ENCODE results near the gene TCF7L2. TPM values are rescaled to one million over a fixed set of nuclear protein-coding genes. Genes with fewer than 3 reads are reported as not detected.

The TCF7L2 gene
- total RNA-seq, 1 donor from 2014 or later = 76.4 TPM

- peaks cover 79% of the 10 kb centered on the region for H3K4me1 Mint-ChIP-seq
- H3K4me3 Mint-ChIP-seq = no peak overlapping the region
- TF ChIP-seq CTCF (IDR thresholded peaks at IDR 0.05; ENCODE audit: unreplicated experiment) = no peak
- DNase-seq (ENCODE audit: low spot score in 2 of 2, unreplicated experiment in 2 of 2) = no peak
- H3K9me3 Mint-ChIP-seq = no peaks in the 10 kb centered on the region
- peaks cover 14% of the 10 kb centered on the region for H3K36me3 Mint-ChIP-seq
- no peaks in the 10 kb centered on the region for H3K27me3 Mint-ChIP-seq (ENCODE audit: low read depth)
- peak overlapping the region; percentile 60 for H3K27ac Mint-ChIP-seq
Observed at GRCh38 chr10:112961609-112962008, 11.6 kb downstream of the TCF7L2 start.

DNA sequence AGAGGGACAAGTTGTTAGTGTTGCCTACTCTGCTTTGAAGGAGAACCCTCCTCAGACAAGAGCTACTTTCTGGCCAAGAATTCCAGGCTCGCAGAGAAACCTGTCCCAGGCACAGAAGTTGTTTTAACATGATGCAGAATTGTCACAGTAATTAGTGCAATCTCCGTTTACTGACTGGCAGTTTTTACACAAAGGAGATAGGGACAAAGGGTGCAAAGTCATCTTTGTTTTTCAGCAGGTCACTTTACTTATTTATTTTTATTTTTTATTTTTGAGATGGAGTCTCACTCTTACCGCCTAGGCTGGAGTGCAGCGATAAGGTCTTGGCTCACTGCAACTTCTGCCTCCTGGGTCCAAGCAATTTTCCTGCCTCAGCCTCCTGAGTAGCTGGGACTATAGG is 12.3 kb downstream of the TCF7L2 start:
- peaks cover 73% of the 10 kb centered on the region for H3K4me1 Mint-ChIP-seq
- no peak for DNase-seq (ENCODE audit: low spot score in 2 of 2, unreplicated experiment in 2 of 2)
- H3K9me3 Mint-ChIP-seq = no peaks in the 10 kb centered on the region
- H3K4me3 Mint-ChIP-seq = no peak overlapping the region
- no peaks in the 10 kb centered on the region for H3K27me3 Mint-ChIP-seq (ENCODE audit: low read depth)
- peak overlapping the region; percentile 60 for H3K27ac Mint-ChIP-seq
- TF ChIP-seq CTCF (IDR thresholded peaks at IDR 0.05; ENCODE audit: unreplicated experiment) = no peak
- peaks cover 14% of the 10 kb centered on the region for H3K36me3 Mint-ChIP-seq

GRCh38 chr10:112963835-112964234 is 13.8 kb downstream of the TCF7L2 start:
- H3K36me3 Mint-ChIP-seq = peaks cover 14% of the 10 kb centered on the region

GRCh38 chr10:112964482-112964881 is 14.4 kb downstream of the TCF7L2 start:
- TF ChIP-seq CTCF (IDR thresholded peaks at IDR 0.05; ENCODE audit: unreplicated experiment) = no peak
- no peak overlapping the region for H3K27ac Mint-ChIP-seq
- peaks cover 4% of the 10 kb centered on the region for H3K9me3 Mint-ChIP-seq
- H3K27me3 Mint-ChIP-seq (ENCODE audit: low read depth) = no peaks in the 10 kb centered on the region
- H3K36me3 Mint-ChIP-seq = peaks cover 21% of the 10 kb centered on the region
- peaks cover 52% of the 10 kb centered on the region for H3K4me1 Mint-ChIP-seq
- no peak overlapping the region for H3K4me3 Mint-ChIP-seq
- no peak for DNase-seq (ENCODE audit: low spot score in 2 of 2, unreplicated experiment in 2 of 2)

More at GRCh38 chr10:112963835-112964234, 13.8 kb downstream of the TCF7L2 start:
- TF ChIP-seq CTCF (IDR thresholded peaks at IDR 0.05; ENCODE audit: unreplicated experiment) = no peak
- H3K4me3 Mint-ChIP-seq = no peak overlapping the region
- H3K27me3 Mint-ChIP-seq (ENCODE audit: low read depth) = no peaks in the 10 kb centered on the region
- DNase-seq (ENCODE audit: low spot score in 2 of 2, unreplicated experiment in 2 of 2) = no peak
- peaks cover 58% of the 10 kb centered on the region for H3K4me1 Mint-ChIP-seq
- H3K9me3 Mint-ChIP-seq = no peaks in the 10 kb centered on the region
- H3K27ac Mint-ChIP-seq = peak overlapping the region; percentile 5

- peaks cover 24% of the 10 kb centered on the region for H3K36me3 Mint-ChIP-seq
- H3K4me1 Mint-ChIP-seq = peaks cover 39% of the 10 kb centered on the region
- no peak overlapping the region for H3K27ac Mint-ChIP-seq
- peaks cover 4% of the 10 kb centered on the region for H3K9me3 Mint-ChIP-seq
- no peak for TF ChIP-seq CTCF (IDR thresholded peaks at IDR 0.05; ENCODE audit: unreplicated experiment)
- H3K27me3 Mint-ChIP-seq (ENCODE audit: low read depth) = no peaks in the 10 kb centered on the region
- H3K4me3 Mint-ChIP-seq = no peak overlapping the region
- no peak for DNase-seq (ENCODE audit: low spot score in 2 of 2, unreplicated experiment in 2 of 2)
Observed at GRCh38 chr10:112966194-112966855, 16.3 kb downstream of the TCF7L2 start.

Measured in mesothelial cell of epicardium (in vitro differentiated cells).